ENCODE data around the gene POLD4.

DNA sequence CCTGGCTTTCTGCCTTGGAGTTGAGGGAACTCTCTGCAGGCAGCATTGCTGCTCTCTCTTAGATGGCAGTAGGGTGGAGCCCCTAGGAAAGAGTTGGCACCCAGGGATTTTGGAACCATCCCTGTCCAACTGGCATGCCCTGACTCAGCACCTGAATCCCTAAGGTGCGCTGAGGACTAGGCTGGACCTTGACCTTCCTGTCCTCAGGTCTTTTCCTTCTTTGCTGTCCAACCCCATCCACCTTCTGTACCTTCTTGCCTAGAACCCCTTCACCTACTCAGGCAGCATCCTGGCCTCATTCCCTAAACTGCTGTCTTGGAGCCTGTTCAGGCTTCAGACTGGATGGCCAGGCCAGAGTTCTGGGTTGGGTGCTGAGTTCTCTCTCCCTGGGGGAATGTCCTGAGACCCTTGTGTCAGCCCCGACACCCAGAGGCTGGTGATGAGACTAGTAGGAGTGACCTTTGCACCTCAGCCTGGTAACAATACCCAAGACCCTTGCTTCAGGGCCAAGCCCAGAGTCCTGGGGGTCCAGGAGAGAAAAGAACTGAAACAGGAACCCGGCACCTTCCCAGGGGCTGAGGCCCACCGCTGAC, 2.5 kb upstream of the POLD4 start:
- TF ChIP-seq, protein P1, sequence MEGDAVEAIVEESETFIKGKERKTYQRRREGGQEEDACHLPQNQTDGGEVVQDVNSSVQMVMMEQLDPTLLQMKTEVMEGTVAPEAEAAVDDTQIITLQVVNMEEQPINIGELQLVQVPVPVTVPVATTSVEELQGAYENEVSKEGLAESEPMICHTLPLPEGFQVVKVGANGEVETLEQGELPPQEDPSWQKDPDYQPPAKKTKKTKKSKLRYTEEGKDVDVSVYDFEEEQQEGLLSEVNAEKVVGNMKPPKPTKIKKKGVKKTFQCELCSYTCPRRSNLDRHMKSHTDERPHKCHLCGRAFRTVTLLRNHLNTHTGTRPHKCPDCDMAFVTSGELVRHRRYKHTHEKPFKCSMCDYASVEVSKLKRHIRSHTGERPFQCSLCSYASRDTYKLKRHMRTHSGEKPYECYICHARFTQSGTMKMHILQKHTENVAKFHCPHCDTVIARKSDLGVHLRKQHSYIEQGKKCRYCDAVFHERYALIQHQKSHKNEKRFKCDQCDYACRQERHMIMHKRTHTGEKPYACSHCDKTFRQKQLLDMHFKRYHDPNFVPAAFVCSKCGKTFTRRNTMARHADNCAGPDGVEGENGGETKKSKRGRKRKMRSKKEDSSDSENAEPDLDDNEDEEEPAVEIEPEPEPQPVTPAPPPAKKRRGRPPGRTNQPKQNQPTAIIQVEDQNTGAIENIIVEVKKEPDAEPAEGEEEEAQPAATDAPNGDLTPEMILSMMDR (IDR thresholded peaks at IDR 0.05; ENCODE audit: extremely low read depth in 1 of 2, insufficient read depth in 1 of 2, low read depth in 1 of 2, low read length in 2 of 2): no peak
- no peak for TF ChIP-seq POLR2A (IDR thresholded peaks at IDR 0.05; ENCODE audit: low read depth, low read length)
- TF ChIP-seq JUN (IDR thresholded peaks at IDR 0.05; ENCODE audit: borderline replicate concordance, insufficient read depth, insufficient read length, low read depth): no peak
- no peak for TF ChIP-seq POLR2AphosphoS5 (IDR thresholded peaks at IDR 0.05; ENCODE audit: insufficient read depth, low read depth, low read length)
